Panc1 (cell line): ENCODE measurements around the gene OR2M5.

Source experiments
- POLR2AphosphoS5 ChIP-seq: IDR thresholded peaks from 2 replicates; pipeline ENCODE4 v1.6.1; 2012; ENCODE audit warnings: mild to moderate bottlenecking, low read depth, low read length, moderate library complexity
- TF ChIP-seq, protein P1 (sequence below): fragments of 450-650 bp; IDR thresholded peaks from 2 replicates; pipeline ENCODE4 v1.5.1; 2017; ENCODE audit warnings: mild to moderate bottlenecking

DNA sequence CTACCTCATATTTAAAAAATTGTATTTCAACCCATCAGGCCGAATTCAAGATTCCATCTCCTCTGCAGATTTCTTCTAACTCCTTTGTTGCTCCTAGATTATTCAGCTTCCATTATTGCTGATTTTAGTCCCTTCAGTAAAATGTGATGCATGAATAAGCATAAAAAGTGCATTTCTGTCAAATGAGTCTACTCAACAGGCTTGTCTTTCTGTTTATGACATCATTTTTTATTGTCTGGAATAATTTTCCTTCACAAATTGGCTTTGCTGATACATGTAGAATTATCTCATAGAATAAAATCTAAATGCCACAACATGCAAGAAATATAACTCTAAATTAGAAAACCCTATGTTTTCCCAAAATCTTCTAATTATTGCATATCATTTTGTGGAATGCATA is 1.6 kb upstream of the OR2M5 start:
- TF ChIP-seq, protein P1, sequence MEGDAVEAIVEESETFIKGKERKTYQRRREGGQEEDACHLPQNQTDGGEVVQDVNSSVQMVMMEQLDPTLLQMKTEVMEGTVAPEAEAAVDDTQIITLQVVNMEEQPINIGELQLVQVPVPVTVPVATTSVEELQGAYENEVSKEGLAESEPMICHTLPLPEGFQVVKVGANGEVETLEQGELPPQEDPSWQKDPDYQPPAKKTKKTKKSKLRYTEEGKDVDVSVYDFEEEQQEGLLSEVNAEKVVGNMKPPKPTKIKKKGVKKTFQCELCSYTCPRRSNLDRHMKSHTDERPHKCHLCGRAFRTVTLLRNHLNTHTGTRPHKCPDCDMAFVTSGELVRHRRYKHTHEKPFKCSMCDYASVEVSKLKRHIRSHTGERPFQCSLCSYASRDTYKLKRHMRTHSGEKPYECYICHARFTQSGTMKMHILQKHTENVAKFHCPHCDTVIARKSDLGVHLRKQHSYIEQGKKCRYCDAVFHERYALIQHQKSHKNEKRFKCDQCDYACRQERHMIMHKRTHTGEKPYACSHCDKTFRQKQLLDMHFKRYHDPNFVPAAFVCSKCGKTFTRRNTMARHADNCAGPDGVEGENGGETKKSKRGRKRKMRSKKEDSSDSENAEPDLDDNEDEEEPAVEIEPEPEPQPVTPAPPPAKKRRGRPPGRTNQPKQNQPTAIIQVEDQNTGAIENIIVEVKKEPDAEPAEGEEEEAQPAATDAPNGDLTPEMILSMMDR, result no peak
- TF ChIP-seq POLR2AphosphoS5, result no peak
